Coronary artery (tissue), 2 donors: ENCODE results near the gene NME9.

Experiments
- DNase-seq: peaks from one replicate; pipeline ENCODE4 v3.0.0-alpha.2; 2017; ENCODE audit warnings: low spot score
- H3K27ac ChIP-seq, 2 donors: fragments of 200-600 bp; sonication (generic); one replicate each; pipeline ENCODE4 v1.5.1; 2016 to 2019
- H3K4me3 ChIP-seq: fragments of 200-600 bp; sonication (generic); 2 replicates; pipeline ENCODE4 v1.5.1; 2016; ENCODE audit warnings: mild to moderate bottlenecking, moderate library complexity
- TF ChIP-seq, protein P1 (sequence below): fragments of 200-600 bp; sonication (generic); IDR thresholded peaks from one replicate; pipeline ENCODE4 v1.5.1; 2019; ENCODE audit warnings: antibody characterized with exemption

Gene NME9

DNA sequence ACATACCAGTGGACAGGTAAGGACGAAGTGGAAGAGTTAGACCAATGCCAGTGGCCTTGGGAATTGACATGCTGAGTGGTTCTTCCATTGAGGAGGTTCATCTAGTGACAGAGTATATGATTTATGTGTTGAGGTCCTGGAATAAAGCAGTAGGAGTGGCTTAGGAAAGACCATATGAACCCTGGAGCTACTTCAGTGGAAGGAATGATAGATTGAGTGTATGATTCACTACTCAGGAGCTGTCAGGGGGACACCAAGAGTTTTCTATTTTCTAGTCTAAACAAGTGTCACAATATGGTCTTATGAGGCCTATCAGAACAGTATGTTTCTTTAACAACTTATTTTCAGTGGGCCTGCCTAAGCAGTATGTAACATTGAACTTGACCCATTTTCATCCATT, 63.9 kb downstream of the NME9 start:
- H3K4me3 ChIP-seq, result no peak overlapping the region
- no peak for DNase-seq
- TF ChIP-seq, protein P1, sequence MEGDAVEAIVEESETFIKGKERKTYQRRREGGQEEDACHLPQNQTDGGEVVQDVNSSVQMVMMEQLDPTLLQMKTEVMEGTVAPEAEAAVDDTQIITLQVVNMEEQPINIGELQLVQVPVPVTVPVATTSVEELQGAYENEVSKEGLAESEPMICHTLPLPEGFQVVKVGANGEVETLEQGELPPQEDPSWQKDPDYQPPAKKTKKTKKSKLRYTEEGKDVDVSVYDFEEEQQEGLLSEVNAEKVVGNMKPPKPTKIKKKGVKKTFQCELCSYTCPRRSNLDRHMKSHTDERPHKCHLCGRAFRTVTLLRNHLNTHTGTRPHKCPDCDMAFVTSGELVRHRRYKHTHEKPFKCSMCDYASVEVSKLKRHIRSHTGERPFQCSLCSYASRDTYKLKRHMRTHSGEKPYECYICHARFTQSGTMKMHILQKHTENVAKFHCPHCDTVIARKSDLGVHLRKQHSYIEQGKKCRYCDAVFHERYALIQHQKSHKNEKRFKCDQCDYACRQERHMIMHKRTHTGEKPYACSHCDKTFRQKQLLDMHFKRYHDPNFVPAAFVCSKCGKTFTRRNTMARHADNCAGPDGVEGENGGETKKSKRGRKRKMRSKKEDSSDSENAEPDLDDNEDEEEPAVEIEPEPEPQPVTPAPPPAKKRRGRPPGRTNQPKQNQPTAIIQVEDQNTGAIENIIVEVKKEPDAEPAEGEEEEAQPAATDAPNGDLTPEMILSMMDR, result no peak
- H3K27ac ChIP-seq, result no peak overlapping the region

DNA sequence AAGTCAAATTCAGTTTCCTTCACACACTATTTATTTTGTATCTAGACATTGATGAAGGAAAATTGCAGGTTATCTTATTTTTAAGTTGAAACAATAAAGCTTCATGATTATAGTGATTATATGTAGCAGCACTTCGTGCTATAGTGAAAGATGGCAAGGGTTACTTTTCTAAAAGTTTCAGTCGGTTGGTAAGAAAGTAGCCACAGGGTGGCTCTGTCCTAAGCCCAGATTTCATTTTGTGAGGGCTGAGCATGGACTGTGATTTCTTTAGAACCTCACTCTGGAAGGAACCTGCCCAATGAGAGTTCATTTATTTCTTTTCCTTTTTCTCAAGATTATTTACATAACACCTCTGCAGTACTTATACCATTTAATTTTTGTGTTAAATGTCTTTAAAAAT, 66.5 kb downstream of the NME9 start:
- TF ChIP-seq, protein P1, result no peak
- DNase-seq, result no peak

DNA sequence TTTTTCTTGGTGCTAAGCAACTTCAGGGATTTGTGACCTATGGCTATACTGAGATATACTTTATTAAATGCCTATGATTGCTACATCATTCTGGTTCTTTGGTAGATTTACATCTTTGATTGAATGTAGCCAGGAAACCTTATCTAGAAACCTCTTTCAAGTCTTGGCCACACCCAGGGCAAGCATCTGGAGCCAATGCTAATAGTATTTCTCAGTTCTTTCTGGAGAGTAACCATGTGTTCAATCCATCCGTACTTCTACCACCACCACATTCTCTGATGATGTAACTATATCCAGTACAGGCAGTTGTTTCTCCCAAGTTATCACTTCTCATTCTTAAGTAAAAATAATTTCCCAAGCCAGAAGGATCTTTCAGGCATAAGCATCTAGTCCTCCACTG, 69.0 kb downstream of the NME9 start:
- no peak for DNase-seq
- TF ChIP-seq, protein P1, result no peak
- H3K27ac ChIP-seq, result no peak overlapping the region
- no peak overlapping the region for H3K4me3 ChIP-seq

More for the DNA sequence above, 66.5 kb downstream of the NME9 start:
- H3K27ac ChIP-seq, result no peak overlapping the region
- H3K4me3 ChIP-seq, result no peak overlapping the region

DNA sequence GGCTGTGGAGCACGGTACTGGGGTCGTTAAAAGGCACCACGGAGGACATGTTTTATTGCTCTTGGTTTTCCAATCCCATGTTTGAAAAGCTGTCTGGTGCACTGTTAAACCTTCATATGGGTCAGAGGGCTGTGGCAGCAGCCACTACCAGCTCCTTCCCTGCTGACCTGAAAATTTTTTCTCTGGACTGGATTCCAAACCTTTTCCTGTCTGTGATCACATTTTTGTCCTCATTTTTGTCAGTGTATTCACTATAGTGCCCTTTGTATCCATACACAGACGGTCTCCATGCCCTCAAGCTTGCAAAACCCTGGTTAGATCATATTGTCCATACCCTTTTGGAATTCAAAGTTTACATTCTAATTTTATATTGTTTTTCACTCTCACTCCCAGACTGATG, 70.5 kb downstream of the NME9 start:
- TF ChIP-seq, protein P1, result no peak
- Histone ChIP-seq H3K4me3 (no peak overlapping the region), H3K27ac (no peak overlapping the region)
- DNase-seq, result no peak

DNA sequence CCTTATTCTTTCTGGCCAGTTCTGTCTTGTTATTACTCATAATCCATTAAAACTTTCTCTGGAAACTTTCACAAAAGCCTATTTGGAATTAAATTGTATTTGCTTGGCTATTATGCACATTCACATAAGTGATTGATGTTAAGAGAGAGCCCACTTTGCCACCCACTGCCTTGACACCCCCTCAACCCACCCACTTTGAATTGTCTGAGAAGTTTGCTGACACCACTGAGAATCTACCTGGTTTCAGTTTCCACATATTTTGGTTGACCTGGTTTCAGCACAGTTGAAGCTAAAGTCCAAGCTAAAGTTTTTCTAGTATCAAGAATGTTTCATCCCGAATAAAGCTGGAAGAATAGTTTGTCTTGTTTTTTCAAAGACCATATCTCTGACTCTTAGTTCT, 71.7 kb downstream of the NME9 start:
- H3K4me3 ChIP-seq, result no peak overlapping the region
- no peak for DNase-seq
- TF ChIP-seq, protein P1, result no peak
- H3K27ac ChIP-seq, result no peak overlapping the region

DNA sequence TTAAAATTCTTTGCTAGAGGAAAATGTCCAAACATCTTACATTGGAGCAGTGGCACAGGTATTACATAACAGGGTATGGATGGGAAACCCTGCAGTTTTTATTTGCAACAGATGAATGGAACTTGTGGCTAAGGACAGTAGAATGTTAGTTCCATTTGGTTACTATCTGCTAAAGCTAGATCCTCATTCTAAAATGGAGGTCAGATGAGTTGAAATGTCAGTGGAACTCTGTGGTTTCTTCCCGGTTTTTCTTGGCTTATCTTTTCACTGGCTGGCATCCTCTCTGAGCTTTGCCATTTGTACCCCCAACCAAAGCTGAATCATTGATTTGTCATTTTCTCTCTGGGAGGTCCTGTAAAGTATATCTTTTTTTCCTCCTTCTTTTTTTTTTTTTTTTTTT, 73.6 kb downstream of the NME9 start:
- TF ChIP-seq, protein P1, result no peak
- H3K27ac ChIP-seq, result no peak overlapping the region
- DNase-seq, result no peak
- H3K4me3 ChIP-seq, result no peak overlapping the region

DNA sequence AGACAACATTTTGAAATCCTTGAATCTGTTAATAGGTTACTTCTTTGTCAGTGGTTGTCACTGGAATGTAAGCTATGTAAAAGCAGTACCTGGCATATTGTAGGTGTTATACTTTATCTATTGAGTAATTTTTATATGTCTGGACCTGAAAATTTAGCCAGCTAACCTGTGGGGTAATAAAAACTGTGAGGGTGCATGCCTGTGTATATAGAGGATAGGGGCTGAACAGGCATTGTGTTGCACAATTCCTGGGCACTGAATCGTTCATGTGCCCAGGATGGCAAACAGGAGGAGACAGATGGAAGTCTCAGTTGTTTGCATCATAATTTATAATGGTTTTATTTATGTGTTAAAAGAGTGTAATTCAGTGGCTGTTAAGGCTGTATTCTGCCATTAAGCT, 75.4 kb downstream of the NME9 start:
- Histone ChIP-seq H3K27ac (no peak overlapping the region), H3K4me3 (no peak overlapping the region)
- TF ChIP-seq, protein P1, result no peak
- DNase-seq, result no peak
